A673 (cell line): ENCODE measurements around the gene TEAD1. TPM values are rescaled to one million over a fixed set of nuclear protein-coding genes. Genes with fewer than 3 reads are reported as not detected.

Experiments
- BruUV-seq: library from RNA; stranded (reverse); fragments of 400-500 nt; replicated peaks from 2 replicates; lab custom pipeline; 2021; lab: Mats Ljungman, UMichigan
- CTCF ChIA-PET: fragments of 300-600 bp; sonication (Branson Sonifier 250); formaldehyde crosslinking; loops from one replicate; lab custom pipeline; 2022; ENCODE audit warnings: antibody characterized with exemption; lab: Charles Lee
- POLR2A ChIA-PET: fragments of 300-600 bp; sonication (Branson Sonifier 250); formaldehyde crosslinking; loops from one replicate; lab custom pipeline; 2022; ENCODE audit warnings: antibody characterized with exemption; ENCODE audit not compliant: low non-redundant PET; lab: Charles Lee
- DNase-seq: peaks from one replicate; pipeline ENCODE4 v3.0.0-alpha.2; 2015; ENCODE audit warnings: low spot score
- H3K27ac ChIP-seq: fragments of 200-600 bp; sonication (generic); 2 replicates; pipeline ENCODE4 v1.5.1; 2016; ENCODE audit warnings: mixed run types, low read depth, mild to moderate bottlenecking, mixed read lengths, antibody characterized with exemption, low read length; ENCODE audit not compliant: poor library complexity, severe bottlenecking
- H3K27me3 ChIP-seq: fragments of 200-600 bp; sonication (generic); replicated peaks from 2 replicates; pipeline ENCODE4 v1.6.1; 2017; ENCODE audit warnings: mixed run types, low read depth, mild to moderate bottlenecking, mixed read lengths, antibody characterized with exemption, low read length; ENCODE audit not compliant: insufficient read depth, poor library complexity
- H3K36me3 ChIP-seq: fragments of 200-600 bp; sonication (generic); 2 replicates; pipeline ENCODE4 v1.6.1; 2016; ENCODE audit warnings: mixed run types, mild to moderate bottlenecking, mixed read lengths, antibody characterized with exemption, low read length; ENCODE audit not compliant: insufficient read depth, poor library complexity, severe bottlenecking
- H3K4me1 ChIP-seq: fragments of 200-600 bp; sonication (generic); 2 replicates; pipeline ENCODE4 v1.6.1; 2017; ENCODE audit warnings: mixed run types, mild to moderate bottlenecking, mixed read lengths, antibody characterized with exemption, low read length; ENCODE audit not compliant: insufficient read depth, poor library complexity, severe bottlenecking
- H3K4me3 ChIP-seq: fragments of 200-600 bp; sonication (generic); 2 replicates; pipeline ENCODE4 v1.5.1; 2016; ENCODE audit warnings: low read depth, mixed run types, mild to moderate bottlenecking, mixed read lengths, low read length; ENCODE audit not compliant: poor library complexity, severe bottlenecking
- H3K9me3 ChIP-seq: fragments of 200-600 bp; sonication (generic); 2 replicates; pipeline ENCODE4 v1.6.1; 2016; ENCODE audit warnings: mixed run types, low read depth, mild to moderate bottlenecking, mixed read lengths, antibody characterized with exemption, low read length; ENCODE audit not compliant: poor library complexity, severe bottlenecking
- EZH2 ChIP-seq: fragments of 200-600 bp; sonication (generic); IDR thresholded peaks from 2 replicates; pipeline ENCODE4 v1.6.1; 2017; ENCODE audit warnings: borderline replicate concordance, low read depth, mild to moderate bottlenecking, mixed read lengths, antibody characterized with exemption, low read length; ENCODE audit not compliant: poor library complexity, severe bottlenecking
- intact Hi-C: fragments of 100-400 bp; cut with micrococcal nuclease; formaldehyde crosslinking; loops from one replicate; pipeline ENCODE4 v1.10.0; 2022; ENCODE audit not compliant: unreplicated experiment
- total RNA-seq: library from RNA; stranded (reverse); gene quantifications from 2 replicates; pipeline ENCODE4 v1.2.3, GENCODE V29; 2021
- TF ChIP-seq, protein P1 (sequence below): fragments of 300-800, 200-600 bp; sonication (generic); conservative IDR thresholded peaks from 2 replicates; pipeline ENCODE4 v1.5.1; 2017; ENCODE audit warnings: low read depth, mild to moderate bottlenecking, antibody characterized with exemption, low read length, moderate library complexity, mixed read lengths

TEAD1 gene
- total RNA-seq, 1 experiment from 2014 or later = 81.8 TPM

DNA sequence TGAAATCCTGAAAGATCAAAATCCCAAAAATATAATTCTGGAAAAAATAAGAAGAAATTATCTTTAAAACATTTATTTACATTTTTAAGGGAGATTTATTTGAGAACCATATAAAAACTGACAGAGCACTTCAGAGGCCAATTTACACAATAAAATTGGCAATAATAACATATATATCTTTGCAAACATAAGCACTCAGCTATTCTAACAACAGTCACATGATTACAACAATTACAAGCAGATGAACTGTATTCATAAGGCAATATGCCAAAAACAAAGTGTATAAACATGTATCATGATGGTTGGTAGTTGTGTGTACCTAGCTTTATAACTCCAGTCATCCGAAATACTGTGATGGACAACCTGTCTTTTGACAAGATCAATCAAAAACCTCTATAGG lies 317.2 kb downstream of the TEAD1 start:
- H3K36me3 ChIP-seq = no peaks in the 10 kb centered on the region
- CTCF ChIA-PET = no interaction called here
- H3K27me3 ChIP-seq = no peaks in the 10 kb centered on the region
- TF ChIP-seq, protein P1, sequence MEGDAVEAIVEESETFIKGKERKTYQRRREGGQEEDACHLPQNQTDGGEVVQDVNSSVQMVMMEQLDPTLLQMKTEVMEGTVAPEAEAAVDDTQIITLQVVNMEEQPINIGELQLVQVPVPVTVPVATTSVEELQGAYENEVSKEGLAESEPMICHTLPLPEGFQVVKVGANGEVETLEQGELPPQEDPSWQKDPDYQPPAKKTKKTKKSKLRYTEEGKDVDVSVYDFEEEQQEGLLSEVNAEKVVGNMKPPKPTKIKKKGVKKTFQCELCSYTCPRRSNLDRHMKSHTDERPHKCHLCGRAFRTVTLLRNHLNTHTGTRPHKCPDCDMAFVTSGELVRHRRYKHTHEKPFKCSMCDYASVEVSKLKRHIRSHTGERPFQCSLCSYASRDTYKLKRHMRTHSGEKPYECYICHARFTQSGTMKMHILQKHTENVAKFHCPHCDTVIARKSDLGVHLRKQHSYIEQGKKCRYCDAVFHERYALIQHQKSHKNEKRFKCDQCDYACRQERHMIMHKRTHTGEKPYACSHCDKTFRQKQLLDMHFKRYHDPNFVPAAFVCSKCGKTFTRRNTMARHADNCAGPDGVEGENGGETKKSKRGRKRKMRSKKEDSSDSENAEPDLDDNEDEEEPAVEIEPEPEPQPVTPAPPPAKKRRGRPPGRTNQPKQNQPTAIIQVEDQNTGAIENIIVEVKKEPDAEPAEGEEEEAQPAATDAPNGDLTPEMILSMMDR = no peak
- TF ChIP-seq EZH2 = no peak
- H3K4me3 ChIP-seq = no peak overlapping the region
- H3K9me3 ChIP-seq = no peaks in the 10 kb centered on the region
- H3K4me1 ChIP-seq = no peaks in the 10 kb centered on the region
- intact Hi-C loops = no loop called here
- POLR2A ChIA-PET = no interaction called here
- H3K27ac ChIP-seq = no peak overlapping the region
- no peak for DNase-seq
- BruUV-seq = no TSS peak

DNA sequence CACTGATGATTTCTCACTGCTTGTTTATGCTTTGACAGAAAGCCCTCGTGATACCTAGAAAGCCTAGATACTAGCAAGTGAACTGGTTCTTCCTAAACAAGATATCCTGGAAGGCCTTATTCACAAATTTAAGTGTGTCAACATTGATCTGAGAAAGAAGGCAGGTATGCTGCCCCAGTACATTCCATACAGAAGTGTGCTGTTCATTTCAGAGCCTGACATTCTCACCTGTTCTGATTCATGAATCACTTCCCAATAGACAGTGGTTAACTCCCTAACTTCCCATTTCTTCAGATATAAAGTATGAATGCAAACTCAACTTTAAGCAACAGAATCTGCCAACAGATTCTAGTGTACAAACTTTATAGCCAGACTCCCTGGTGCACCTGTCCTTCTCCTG lies 319.4 kb downstream of the TEAD1 start:
- H3K36me3 ChIP-seq = no peaks in the 10 kb centered on the region
- DNase-seq = no peak
- TF ChIP-seq, protein P1 = no peak
- TF ChIP-seq EZH2 = no peak
- no TSS peak for BruUV-seq
- intact Hi-C loops = no loop called here
- no peaks in the 10 kb centered on the region for H3K4me1 ChIP-seq
- no peak overlapping the region for H3K27ac ChIP-seq
- POLR2A ChIA-PET = no interaction called here
- H3K4me3 ChIP-seq = no peak overlapping the region
- CTCF ChIA-PET = no interaction called here
- H3K27me3 ChIP-seq = no peaks in the 10 kb centered on the region
- H3K9me3 ChIP-seq = no peaks in the 10 kb centered on the region
